NCI-H2227 treated with DMSO at 0.1 percent for 48 hours (cell line): Measurements from ENCODE around the gene TMEM234.
A peak's percentile ranks its signal among the peaks of the same experiment; 100 is the strongest.

Source experiments
- DNase-seq: peaks from one replicate; lab custom pipeline; 2025; lab: John Stamatoyannopoulos, UW

The TMEM234 gene

GRCh38 chr1:32239790-32240139 is 17.6 kb upstream of the TMEM234 start:
- DNase-seq: no peak

GRCh38 chr1:32239337-32239736 is 17.2 kb upstream of the TMEM234 start:
- no peak for DNase-seq

- DNase-seq: no peak
These were observed 12.6 kb upstream of the TMEM234 start for GRCh38 chr1:32234792-32235191.

GRCh38 chr1:32232558-32233304 is 10.6 kb upstream of the TMEM234 start:
- peak; percentile 35 for DNase-seq

GRCh38 chr1:32231843-32232432 is 9.8 kb upstream of the TMEM234 start:
- DNase-seq: no peak

GRCh38 chr1:32228771-32229170 is 6.6 kb upstream of the TMEM234 start:
- no peak for DNase-seq

GRCh38 chr1:32224285-32224684 is 2.1 kb upstream of the TMEM234 start:
- DNase-seq: no peak

GRCh38 chr1:32223683-32224082 is 1.5 kb upstream of the TMEM234 start:
- no peak for DNase-seq

GRCh38 chr1:32221581-32221979 is 573 bp downstream of the TMEM234 start:
- DNase-seq: no peak

- no peak for DNase-seq
These were observed 1.2 kb downstream of the TMEM234 start for GRCh38 chr1:32220746-32221580.

- no peak for DNase-seq
These were observed 3.1 kb downstream of the TMEM234 start for GRCh38 chr1:32219022-32219421.

- no peak for DNase-seq
These were observed 5.6 kb downstream of the TMEM234 start for GRCh38 chr1:32216566-32216965.

GRCh38 chr1:32215629-32216480 is 6.3 kb downstream of the TMEM234 start:
- DNase-seq: peak; percentile 52

- DNase-seq: peak; percentile 67
These were observed 13.2 kb downstream of the TMEM234 start, which contains the start of gene DCDC2B for GRCh38 chr1:32208891-32209328. Gene DCDC2B, plus strand, starts transcription at chr1:32209089. Its CDS starts 5 bp downstream, at chr1:32209094.

- no peak for DNase-seq
These were observed 13.7 kb downstream of the TMEM234 start for GRCh38 chr1:32208469-32208868.

- DNase-seq: peak; percentile 86
These were observed 16.5 kb downstream of the TMEM234 start, which contains the start of gene IQCC for GRCh38 chr1:32205401-32206370. Gene IQCC, plus strand, starts transcription at chr1:32205671. Its CDS starts 11 bp downstream, at chr1:32205682.

- no peak for DNase-seq
These were observed 17.2 kb downstream of the TMEM234 start for GRCh38 chr1:32204943-32205361.

GRCh38 chr1:32201011-32201855 is 20.9 kb downstream of the TMEM234 start:
- peak; percentile 62 for DNase-seq

- DNase-seq: peak; percentile 91
These were observed 21.7 kb downstream of the TMEM234 start, which contains the start of gene CCDC28B for GRCh38 chr1:32200226-32201010. Gene CCDC28B, plus strand, starts transcription at chr1:32200595. Its CDS starts 1,341 bp downstream, at chr1:32201936.
